ENCODE data around the gene CLCNKA.
"Not testable (repeated sequence)": the region's sequence is repeated elsewhere in the genome, so short reads cannot be mapped to it uniquely, and the experiment has no call there.

CLCNKA gene

GRCh38 chr1:16014509-16015482 is 7.0 kb upstream of the CLCNKA start:
- H3K9ac ChIP-seq (ENCODE audit: low read length), result no peak overlapping the region
- no peak overlapping the region for H3K4me3 ChIP-seq (ENCODE audit: low read length)
- no peaks in the 10 kb centered on the region for H3K36me3 ChIP-seq (ENCODE audit: control insufficient read depth, low read depth, low read length)
- H3K27me3 ChIP-seq (ENCODE audit: control insufficient read depth, insufficient read depth, low read length), result no peaks in the 10 kb centered on the region
- no peak overlapping the region for H3K27ac ChIP-seq (ENCODE audit: low read length)
- H3K4me1 ChIP-seq (ENCODE audit: control insufficient read depth, low read depth, low read length), result peaks cover 21% of the 10 kb centered on the region
- H3K9me3 ChIP-seq (ENCODE audit: control insufficient read depth, low read depth, low read length), result no peaks in the 10 kb centered on the region

GRCh38 chr1:16015491-16015890 is 6.3 kb upstream of the CLCNKA start:
- no peak overlapping the region for H3K27ac ChIP-seq (ENCODE audit: low read length)
- H3K9me3 ChIP-seq (ENCODE audit: control insufficient read depth, low read depth, low read length), result no peaks in the 10 kb centered on the region
- no peak overlapping the region for H3K9ac ChIP-seq (ENCODE audit: low read length)
- H3K4me1 ChIP-seq (ENCODE audit: control insufficient read depth, low read depth, low read length), result peaks cover 21% of the 10 kb centered on the region
- no peaks in the 10 kb centered on the region for H3K36me3 ChIP-seq (ENCODE audit: control insufficient read depth, low read depth, low read length)
- no peaks in the 10 kb centered on the region for H3K27me3 ChIP-seq (ENCODE audit: control insufficient read depth, insufficient read depth, low read length)
- no peak overlapping the region for H3K4me3 ChIP-seq (ENCODE audit: low read length)

- no peak overlapping the region for H3K9ac ChIP-seq (ENCODE audit: low read length)
- peaks cover 21% of the 10 kb centered on the region for H3K4me1 ChIP-seq (ENCODE audit: control insufficient read depth, low read depth, low read length)
- H3K36me3 ChIP-seq (ENCODE audit: control insufficient read depth, low read depth, low read length), result no peaks in the 10 kb centered on the region
- no peaks in the 10 kb centered on the region for H3K27me3 ChIP-seq (ENCODE audit: control insufficient read depth, insufficient read depth, low read length)
- no peak overlapping the region for H3K4me3 ChIP-seq (ENCODE audit: low read length)
- H3K27ac ChIP-seq (ENCODE audit: low read length), result no peak overlapping the region
- H3K9me3 ChIP-seq (ENCODE audit: control insufficient read depth, low read depth, low read length), result no peaks in the 10 kb centered on the region
Measured at GRCh38 chr1:16015960-16016901, 5.6 kb upstream of the CLCNKA start.

GRCh38 chr1:16017076-16017460 is 4.8 kb upstream of the CLCNKA start:
- no peaks in the 10 kb centered on the region for H3K36me3 ChIP-seq (ENCODE audit: control insufficient read depth, low read depth, low read length)
- H3K9ac ChIP-seq (ENCODE audit: low read length), result no peak overlapping the region
- H3K4me1 ChIP-seq (ENCODE audit: control insufficient read depth, low read depth, low read length), result peaks cover 21% of the 10 kb centered on the region
- H3K9me3 ChIP-seq (ENCODE audit: control insufficient read depth, low read depth, low read length), result no peaks in the 10 kb centered on the region
- no peak overlapping the region for H3K4me3 ChIP-seq (ENCODE audit: low read length)
- H3K27ac ChIP-seq (ENCODE audit: low read length), result no peak overlapping the region
- no peaks in the 10 kb centered on the region for H3K27me3 ChIP-seq (ENCODE audit: control insufficient read depth, insufficient read depth, low read length)

GRCh38 chr1:16017461-16018303 is 4.2 kb upstream of the CLCNKA start, which contains the start of gene HSPB7:
TSS of gene HSPB7 (minus strand) at chr1:16018043. CDS start at chr1:16017963, 80 bp downstream.
- H3K4me3 ChIP-seq (ENCODE audit: low read length), result no peak within 1 kb of the TSS
- H3K9ac ChIP-seq (ENCODE audit: low read length), result no peak within 1 kb of the TSS
- no peaks in the 10 kb centered on the region for H3K36me3 ChIP-seq (ENCODE audit: control insufficient read depth, low read depth, low read length)
- H3K4me1 ChIP-seq (ENCODE audit: control insufficient read depth, low read depth, low read length), result peaks cover 15% of the 10 kb centered on the region
- no peaks in the 10 kb centered on the region for H3K27me3 ChIP-seq (ENCODE audit: control insufficient read depth, insufficient read depth, low read length)
- H3K27ac ChIP-seq (ENCODE audit: low read length), result no peak within 1 kb of the TSS
- no peaks in the 10 kb centered on the region for H3K9me3 ChIP-seq (ENCODE audit: control insufficient read depth, low read depth, low read length)

GRCh38 chr1:16018308-16018707 is 3.5 kb upstream of the CLCNKA start:
- Histone ChIP-seq H3K9me3 (ENCODE audit: control insufficient read depth, low read depth, low read length) (no peaks in the 10 kb centered on the region), H3K4me3 (ENCODE audit: low read length) (no peak overlapping the region), H3K27me3 (ENCODE audit: control insufficient read depth, insufficient read depth, low read length) (no peaks in the 10 kb centered on the region), H3K36me3 (ENCODE audit: control insufficient read depth, low read depth, low read length) (no peaks in the 10 kb centered on the region), H3K4me1 (ENCODE audit: control insufficient read depth, low read depth, low read length) (peaks cover 15% of the 10 kb centered on the region), H3K9ac (ENCODE audit: low read length) (no peak overlapping the region), H3K27ac (ENCODE audit: low read length) (no peak overlapping the region)

GRCh38 chr1:16018749-16019643 is 2.8 kb upstream of the CLCNKA start:
- H3K27me3 ChIP-seq (ENCODE audit: control insufficient read depth, insufficient read depth, low read length), result no peaks in the 10 kb centered on the region
- no peaks in the 10 kb centered on the region for H3K9me3 ChIP-seq (ENCODE audit: control insufficient read depth, low read depth, low read length)
- H3K27ac ChIP-seq (ENCODE audit: low read length), result no peak overlapping the region
- peaks cover 9% of the 10 kb centered on the region for H3K4me1 ChIP-seq (ENCODE audit: control insufficient read depth, low read depth, low read length)
- H3K36me3 ChIP-seq (ENCODE audit: control insufficient read depth, low read depth, low read length), result no peaks in the 10 kb centered on the region
- H3K9ac ChIP-seq (ENCODE audit: low read length), result no peak overlapping the region
- no peak overlapping the region for H3K4me3 ChIP-seq (ENCODE audit: low read length)

- Histone ChIP-seq H3K36me3 (ENCODE audit: control insufficient read depth, low read depth, low read length) (no peaks in the 10 kb centered on the region), H3K27ac (ENCODE audit: low read length) (no peak overlapping the region), H3K4me1 (ENCODE audit: control insufficient read depth, low read depth, low read length) (peaks cover 4% of the 10 kb centered on the region), H3K4me3 (ENCODE audit: low read length) (no peak overlapping the region), H3K9ac (ENCODE audit: low read length) (no peak overlapping the region), H3K9me3 (ENCODE audit: control insufficient read depth, low read depth, low read length) (no peaks in the 10 kb centered on the region), H3K27me3 (ENCODE audit: control insufficient read depth, insufficient read depth, low read length) (no peaks in the 10 kb centered on the region)
Measured at GRCh38 chr1:16019644-16020277, 2.1 kb upstream of the CLCNKA start.

GRCh38 chr1:16020325-16020724 is 1.5 kb upstream of the CLCNKA start:
- Histone ChIP-seq H3K36me3 (ENCODE audit: control insufficient read depth, low read depth, low read length) (no peaks in the 10 kb centered on the region), H3K9ac (ENCODE audit: low read length) (no peak overlapping the region)

GRCh38 chr1:16020878-16021277 is 958 bp upstream of the CLCNKA start:
- not testable (repeated sequence) for H3K4me3 ChIP-seq (ENCODE audit: low read length); H3K36me3 ChIP-seq (ENCODE audit: control insufficient read depth, low read depth, low read length); H3K9me3 ChIP-seq (ENCODE audit: control insufficient read depth, low read depth, low read length); H3K27me3 ChIP-seq (ENCODE audit: control insufficient read depth, insufficient read depth, low read length); H3K9ac ChIP-seq (ENCODE audit: low read length); H3K4me1 ChIP-seq (ENCODE audit: control insufficient read depth, low read depth, low read length); H3K27ac ChIP-seq (ENCODE audit: low read length)

More at GRCh38 chr1:16020325-16020724, 1.5 kb upstream of the CLCNKA start:
- Histone ChIP-seq H3K4me3 (ENCODE audit: low read length) (no peak overlapping the region), H3K27ac (ENCODE audit: low read length) (no peak overlapping the region), H3K4me1 (ENCODE audit: control insufficient read depth, low read depth, low read length) (peaks cover 4% of the 10 kb centered on the region), H3K27me3 (ENCODE audit: control insufficient read depth, insufficient read depth, low read length) (no peaks in the 10 kb centered on the region), H3K9me3 (ENCODE audit: control insufficient read depth, low read depth, low read length) (no peaks in the 10 kb centered on the region)
